IPS DF 6.9 (cell line): ENCODE measurements around the gene NUTM2F.
"Not testable (repeated sequence)": the region's sequence is repeated elsewhere in the genome, so short reads cannot be mapped to it uniquely, and the experiment has no call there.

Experiments used
- DNase-seq: peaks from one replicate; pipeline ENCODE4 v3.0.0-alpha.2; 2013; ENCODE audit warnings: low read depth, low spot score
- H3K27ac ChIP-seq: one replicate; pipeline ENCODE4 v1.5.1; 2013; ENCODE audit warnings: low read length, control low read depth
- H3K27me3 ChIP-seq: 2 replicates; pipeline ENCODE4 v1.6.1; 2013; ENCODE audit warnings: mild to moderate bottlenecking, low read length; ENCODE audit not compliant: control insufficient read depth, insufficient read depth
- H3K36me3 ChIP-seq: 2 replicates; pipeline ENCODE4 v1.6.1; 2013; ENCODE audit warnings: low read length; ENCODE audit not compliant: control insufficient read depth, insufficient read depth
- H3K4me1 ChIP-seq: 2 replicates; pipeline ENCODE4 v1.6.1; 2013; ENCODE audit warnings: low read length; ENCODE audit not compliant: control insufficient read depth, insufficient read depth
- H3K4me3 ChIP-seq: 2 replicates; pipeline ENCODE4 v1.5.1; 2013; ENCODE audit warnings: mild to moderate bottlenecking, low read length
- H3K9me3 ChIP-seq: 2 replicates; pipeline ENCODE4 v1.6.1; 2013; ENCODE audit warnings: low read length, inconsistent platforms; ENCODE audit not compliant: control insufficient read depth, insufficient read depth
- WGBS: extraction: QIAGEN DNeasy Blood & Tissue Kit; methylation state at CpG from one replicate; pipeline ENCODE4 v1.1.7; 2013; ENCODE audit warnings: mixed read lengths, missing lambda C conversion rate; ENCODE audit not compliant: insufficient read length, insufficient coverage; 5-methylcytosine and 5-hydroxymethylcytosine counted together

The NUTM2F gene

GRCh38 chr9:94341703-94342102, 13.3 kb upstream of the NUTM2F start:
- not testable (repeated sequence) for H3K27ac ChIP-seq, H3K27me3 ChIP-seq, DNase-seq, H3K36me3 ChIP-seq, H3K4me3 ChIP-seq, H3K9me3 ChIP-seq, H3K4me1 ChIP-seq
- no CpG with 5 or more reads among the region's 2 CpGs for WGBS

DNA sequence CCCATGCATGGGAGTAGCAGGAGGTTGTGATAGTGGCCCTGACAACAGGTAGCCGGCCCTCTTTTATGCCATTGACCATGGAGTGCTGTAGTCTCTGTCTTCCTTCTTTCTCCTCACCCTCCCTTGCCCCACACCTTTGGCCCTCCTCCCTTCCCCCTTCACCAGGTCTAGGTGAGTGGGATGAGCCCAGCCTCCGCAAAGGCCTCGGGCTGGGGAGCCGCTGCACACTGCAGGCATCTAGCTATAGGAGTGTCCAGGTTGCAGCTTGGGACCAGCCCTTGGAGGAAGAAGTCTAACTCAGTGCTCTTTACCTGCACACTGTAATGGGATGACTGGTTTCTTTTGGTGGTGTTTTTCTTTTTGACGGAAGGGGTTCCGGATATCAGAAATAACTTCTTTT, 12.3 kb upstream of the NUTM2F start:
- not testable (repeated sequence) for DNase-seq, H3K27me3 ChIP-seq, H3K4me1 ChIP-seq, H3K36me3 ChIP-seq, H3K27ac ChIP-seq, H3K4me3 ChIP-seq, H3K9me3 ChIP-seq
- WGBS = no CpG with 5 or more reads among the region's 6 CpGs

GRCh38 chr9:94339657-94340056, 11.2 kb upstream of the NUTM2F start:
- H3K9me3 ChIP-seq, H3K27me3 ChIP-seq, H3K27ac ChIP-seq, H3K4me3 ChIP-seq, H3K4me1 ChIP-seq, DNase-seq, H3K36me3 ChIP-seq: not testable (repeated sequence)
- WGBS = no CpG with 5 or more reads among the region's 6 CpGs

- not testable (repeated sequence) for H3K4me3 ChIP-seq, H3K27me3 ChIP-seq
Observed at GRCh38 chr9:94338723-94339122, 10.3 kb upstream of the NUTM2F start.

DNA sequence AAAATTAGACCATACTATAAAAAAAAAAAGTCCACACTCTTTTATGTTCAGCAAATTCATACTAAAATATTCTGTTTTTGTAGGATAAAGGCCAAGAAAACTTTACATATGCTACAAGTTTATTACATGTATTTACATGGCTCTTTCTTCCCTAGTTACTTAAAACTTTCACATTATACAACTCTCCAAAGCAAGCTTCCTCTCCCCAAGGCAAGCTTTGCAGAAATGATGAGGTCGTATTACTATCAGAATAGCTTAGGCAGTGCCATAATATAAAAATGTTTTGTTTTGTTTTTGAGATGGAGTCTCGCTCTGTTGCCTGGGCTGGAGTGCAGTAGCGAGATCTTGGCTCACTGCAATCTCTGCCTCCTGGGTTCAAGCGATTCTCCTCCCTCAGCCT, 8.0 kb upstream of the NUTM2F start:
- not testable (repeated sequence) for H3K27me3 ChIP-seq, H3K36me3 ChIP-seq, DNase-seq, H3K4me3 ChIP-seq, H3K4me1 ChIP-seq, H3K9me3 ChIP-seq, H3K27ac ChIP-seq
- WGBS = no CpG with 5 or more reads among the region's 4 CpGs

More at GRCh38 chr9:94338723-94339122, 10.3 kb upstream of the NUTM2F start:
- DNase-seq, H3K9me3 ChIP-seq, H3K36me3 ChIP-seq, H3K4me1 ChIP-seq, H3K27ac ChIP-seq: not testable (repeated sequence)
- no CpG with 5 or more reads among the region's 7 CpGs for WGBS

DNA sequence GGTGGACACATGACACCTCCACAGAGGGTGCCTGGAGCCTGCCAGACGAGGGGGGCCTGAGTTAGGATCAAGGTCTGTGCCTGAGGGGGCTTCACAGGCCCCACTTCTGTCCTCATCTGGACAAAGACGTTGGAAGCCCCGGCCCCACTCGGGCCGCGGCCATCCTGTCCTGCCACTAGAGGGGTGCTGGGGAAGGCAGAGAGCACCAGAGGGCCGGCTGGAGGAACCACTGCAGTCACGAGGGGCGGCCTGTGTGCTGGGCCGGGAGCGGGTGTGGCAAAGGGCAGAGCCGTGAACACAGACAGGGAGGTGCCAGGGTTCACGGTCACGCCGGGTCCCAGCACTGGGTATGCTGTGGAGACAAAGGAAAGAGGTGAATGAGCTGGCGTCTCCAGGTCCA, 2.9 kb downstream of the NUTM2F start:
- not testable (repeated sequence) for H3K4me1 ChIP-seq, DNase-seq, H3K36me3 ChIP-seq, H3K27me3 ChIP-seq, H3K27ac ChIP-seq, H3K9me3 ChIP-seq, H3K4me3 ChIP-seq
- no CpG with 5 or more reads among the region's 16 CpGs for WGBS

GRCh38 chr9:94323153-94323798, 5.2 kb downstream of the NUTM2F start:
- no CpG with 5 or more reads among the region's 18 CpGs for WGBS
- not testable (repeated sequence) for H3K4me3 ChIP-seq, H3K27ac ChIP-seq, H3K4me1 ChIP-seq, H3K27me3 ChIP-seq, H3K9me3 ChIP-seq, H3K36me3 ChIP-seq, DNase-seq

DNA sequence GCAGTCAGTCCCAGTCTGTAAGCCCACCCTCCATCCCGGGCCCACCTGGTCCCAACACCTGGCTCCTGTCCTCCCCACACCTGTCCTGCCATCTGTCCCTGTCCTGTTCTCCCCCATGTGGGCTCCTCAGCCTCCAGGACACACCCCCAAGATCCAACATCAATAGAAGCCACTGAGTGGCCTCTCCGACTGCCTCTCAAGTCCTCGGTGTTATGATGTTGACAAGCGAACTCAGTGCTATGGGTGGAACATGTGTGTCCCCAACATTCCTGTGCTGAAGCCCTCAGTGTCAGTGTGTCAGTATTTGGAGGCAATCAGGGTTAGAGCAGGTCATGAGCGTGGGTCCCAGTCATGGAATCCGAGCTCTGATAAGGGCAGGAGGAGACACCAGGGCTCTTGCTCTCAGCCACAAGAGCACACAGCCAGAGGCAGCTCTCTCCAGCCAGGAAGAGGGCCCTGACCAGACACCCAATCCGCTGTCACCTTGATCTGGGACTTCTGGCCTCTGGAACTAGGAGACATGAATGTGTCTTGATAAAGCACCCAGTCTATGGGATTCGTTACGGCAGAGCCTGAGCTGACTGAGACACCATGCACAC, 6.0 kb downstream of the NUTM2F start:
- not testable (repeated sequence) for H3K9me3 ChIP-seq, H3K36me3 ChIP-seq, H3K4me3 ChIP-seq, H3K27ac ChIP-seq, DNase-seq, H3K27me3 ChIP-seq, H3K4me1 ChIP-seq
- no CpG with 5 or more reads among the region's 9 CpGs for WGBS

DNA sequence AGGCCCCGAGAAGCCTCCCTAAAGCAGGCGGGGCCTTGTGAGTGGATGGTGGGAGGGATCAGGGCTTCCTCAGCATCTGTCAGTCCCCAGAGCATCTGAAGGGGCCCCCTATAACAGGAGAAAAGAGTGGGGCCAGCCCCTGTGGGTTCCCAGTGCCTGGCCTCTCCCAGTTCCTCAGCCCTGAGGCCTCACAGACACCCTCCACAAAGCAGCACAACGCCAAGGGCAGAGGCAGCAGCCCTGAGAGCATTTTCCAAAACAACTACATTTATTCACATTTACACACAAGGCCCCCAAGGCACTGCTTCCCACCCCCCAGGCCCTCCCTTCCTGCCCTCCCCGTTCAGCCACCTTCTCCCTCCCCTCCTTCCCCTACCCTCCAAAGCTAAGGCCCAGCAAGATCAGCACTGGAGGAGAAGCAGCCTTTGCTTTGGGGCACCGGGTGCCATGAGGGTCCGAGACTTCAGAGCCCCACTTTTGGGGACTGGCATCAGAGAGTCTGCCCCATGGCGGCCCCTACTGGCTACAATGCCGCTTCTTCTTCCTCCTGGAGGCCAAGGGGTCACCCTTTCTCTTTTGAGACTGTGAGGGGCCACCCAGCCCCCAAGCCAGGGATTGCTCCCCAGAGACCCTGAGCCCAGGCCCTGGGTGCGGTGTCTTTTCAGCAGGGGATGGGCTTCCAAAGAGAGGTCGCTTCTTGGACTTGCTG, 10.3 kb downstream of the NUTM2F start:
- not testable (repeated sequence) for H3K27ac ChIP-seq, H3K27me3 ChIP-seq
- no CpG with 5 or more reads among the region's 10 CpGs for WGBS

GRCh38 chr9:94316236-94316635, 12.2 kb downstream of the NUTM2F start:
- not testable (repeated sequence) for H3K4me3 ChIP-seq, H3K27me3 ChIP-seq, DNase-seq, H3K9me3 ChIP-seq, H3K36me3 ChIP-seq, H3K4me1 ChIP-seq, H3K27ac ChIP-seq
- WGBS = no CpG with 5 or more reads among the region's 5 CpGs

More for the DNA sequence above, 10.3 kb downstream of the NUTM2F start:
- H3K4me1 ChIP-seq, DNase-seq, H3K4me3 ChIP-seq, H3K36me3 ChIP-seq, H3K9me3 ChIP-seq: not testable (repeated sequence)
